ENCODE data around the gene EPHA8. TPM values are rescaled to one million over a fixed set of nuclear protein-coding genes. Genes with fewer than 3 reads are reported as not detected.

EPHA8 gene
- polyA plus RNA-seq, 1 donor (not counting 4 experiments of a cell fraction or from before 2014, with no cell fraction given): 1.0 TPM

DNA sequence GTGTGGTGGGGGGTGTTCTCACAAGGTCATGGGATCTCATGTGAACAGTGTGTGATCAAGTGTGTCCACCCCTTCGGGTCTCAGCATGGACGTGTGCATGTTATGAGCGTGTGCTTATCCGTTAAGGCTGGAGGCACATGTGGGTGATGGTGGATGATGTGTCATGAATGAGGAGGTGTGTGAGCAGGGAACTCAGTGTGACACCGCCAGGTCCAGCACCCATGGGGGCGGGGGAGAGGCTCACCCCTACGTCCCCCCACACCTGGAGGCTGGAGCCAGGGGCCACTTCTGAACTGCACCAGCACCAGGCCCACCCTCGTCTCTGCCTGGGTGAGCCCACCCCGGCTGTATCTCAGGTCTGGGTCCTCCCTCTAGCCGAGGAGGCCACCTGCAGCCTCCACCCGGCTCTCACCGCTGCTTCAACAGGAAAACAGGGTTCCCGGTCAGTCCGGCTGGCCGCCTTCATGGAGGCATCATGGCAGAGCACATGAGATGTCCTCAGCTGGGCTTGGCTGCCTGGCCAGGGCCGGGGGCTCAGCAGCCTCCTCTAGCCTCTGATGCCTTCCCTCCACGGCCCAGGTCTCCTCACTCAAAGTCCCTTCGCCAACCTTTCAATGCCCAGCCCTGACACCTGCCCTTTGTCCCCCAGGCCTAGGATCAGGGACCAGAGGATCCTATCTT lies 38.9 kb downstream of the EPHA8 start:
- H3K79me2 ChIP-seq (ENCODE audit: control insufficient read depth, insufficient read depth, low read length): no peaks in the 10 kb centered on the region
- no peaks in the 10 kb centered on the region for H4K20me1 ChIP-seq (ENCODE audit: control insufficient read depth, extremely low read depth, insufficient read depth, low read length)
- no peak overlapping the region for H3K27ac ChIP-seq (ENCODE audit: control insufficient read depth, insufficient read depth, low read length)
- no peaks in the 10 kb centered on the region for H3K9me1 ChIP-seq (ENCODE audit: control insufficient read depth, extremely low read depth, insufficient read depth, low read length)
- peaks cover 24% of the 10 kb centered on the region for H3K27me3 ChIP-seq (ENCODE audit: control insufficient read depth, extremely low read depth, insufficient read depth, low read length)
- H3K36me3 ChIP-seq (ENCODE audit: control insufficient read depth in 2 of 2, extremely low read depth in 1 of 2, insufficient read depth in 2 of 2, low read length in 2 of 2): no peaks in the 10 kb centered on the region
- no peaks in the 10 kb centered on the region for H3K9me3 ChIP-seq (ENCODE audit: control insufficient read depth, low read depth, low read length)
- no peak overlapping the region for H3K4me2 ChIP-seq (ENCODE audit: control insufficient read depth, extremely low read depth, insufficient read depth, low read depth, low read length)
- no peaks in the 10 kb centered on the region for H3K4me1 ChIP-seq (ENCODE audit: control insufficient read depth, extremely low read depth, insufficient read depth, low read length)
- H3K4me3 ChIP-seq (ENCODE audit: control insufficient read depth in 2 of 3, extremely low read depth in 1 of 3, insufficient read depth in 2 of 3, low read depth in 1 of 3, low read length in 3 of 3): no peak overlapping the region
- dilution Hi-C loops (cut with MboI; ENCODE audit: extremely low pct_ligation_motif_present, low sequenced_read_pairs): no loop called here
- H3K9ac ChIP-seq (ENCODE audit: control insufficient read depth, extremely low read depth, insufficient read depth, low read length): no peak overlapping the region
- H2AFZ ChIP-seq (ENCODE audit: control insufficient read depth, low read length): no peak overlapping the region
- FAIRE-seq (no peak), DNase-seq (ENCODE audit: low read depth, low spot score) (no peak)
- TF ChIP-seq, protein P1, sequence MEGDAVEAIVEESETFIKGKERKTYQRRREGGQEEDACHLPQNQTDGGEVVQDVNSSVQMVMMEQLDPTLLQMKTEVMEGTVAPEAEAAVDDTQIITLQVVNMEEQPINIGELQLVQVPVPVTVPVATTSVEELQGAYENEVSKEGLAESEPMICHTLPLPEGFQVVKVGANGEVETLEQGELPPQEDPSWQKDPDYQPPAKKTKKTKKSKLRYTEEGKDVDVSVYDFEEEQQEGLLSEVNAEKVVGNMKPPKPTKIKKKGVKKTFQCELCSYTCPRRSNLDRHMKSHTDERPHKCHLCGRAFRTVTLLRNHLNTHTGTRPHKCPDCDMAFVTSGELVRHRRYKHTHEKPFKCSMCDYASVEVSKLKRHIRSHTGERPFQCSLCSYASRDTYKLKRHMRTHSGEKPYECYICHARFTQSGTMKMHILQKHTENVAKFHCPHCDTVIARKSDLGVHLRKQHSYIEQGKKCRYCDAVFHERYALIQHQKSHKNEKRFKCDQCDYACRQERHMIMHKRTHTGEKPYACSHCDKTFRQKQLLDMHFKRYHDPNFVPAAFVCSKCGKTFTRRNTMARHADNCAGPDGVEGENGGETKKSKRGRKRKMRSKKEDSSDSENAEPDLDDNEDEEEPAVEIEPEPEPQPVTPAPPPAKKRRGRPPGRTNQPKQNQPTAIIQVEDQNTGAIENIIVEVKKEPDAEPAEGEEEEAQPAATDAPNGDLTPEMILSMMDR (optimal IDR thresholded peaks at IDR 0.05 in 1 of 3, IDR thresholded peaks at IDR 0.05 in 1 of 3, conservative IDR thresholded peaks at IDR 0.05 in 1 of 3; ENCODE audit: extremely low read depth in 1 of 3, insufficient read depth in 2 of 3, low read length in 3 of 3): no peak
- no peak for TF ChIP-seq EZH2 (IDR thresholded peaks at IDR 0.05; ENCODE audit: low read length)

- no peak for FAIRE-seq
- no peak overlapping the region for H3K4me2 ChIP-seq (ENCODE audit: control insufficient read depth, extremely low read depth, insufficient read depth, low read depth, low read length)
- no peaks in the 10 kb centered on the region for H3K9me3 ChIP-seq (ENCODE audit: control insufficient read depth, low read depth, low read length)
- H3K4me3 ChIP-seq (ENCODE audit: control insufficient read depth in 2 of 3, extremely low read depth in 1 of 3, insufficient read depth in 2 of 3, low read depth in 1 of 3, low read length in 3 of 3): no peak overlapping the region
- H3K9me1 ChIP-seq (ENCODE audit: control insufficient read depth, extremely low read depth, insufficient read depth, low read length): no peaks in the 10 kb centered on the region
- no peaks in the 10 kb centered on the region for H3K36me3 ChIP-seq (ENCODE audit: control insufficient read depth in 2 of 2, extremely low read depth in 1 of 2, insufficient read depth in 2 of 2, low read length in 2 of 2)
- DNase-seq (ENCODE audit: low read depth, low spot score): no peak
- dilution Hi-C loops (cut with MboI; ENCODE audit: extremely low pct_ligation_motif_present, low sequenced_read_pairs): no loop called here
- H2AFZ ChIP-seq (ENCODE audit: control insufficient read depth, low read length): no peak overlapping the region
- no peak overlapping the region for H3K9ac ChIP-seq (ENCODE audit: control insufficient read depth, extremely low read depth, insufficient read depth, low read length)
- no peaks in the 10 kb centered on the region for H3K79me2 ChIP-seq (ENCODE audit: control insufficient read depth, insufficient read depth, low read length)
- no peaks in the 10 kb centered on the region for H3K4me1 ChIP-seq (ENCODE audit: control insufficient read depth, extremely low read depth, insufficient read depth, low read length)
- no peaks in the 10 kb centered on the region for H4K20me1 ChIP-seq (ENCODE audit: control insufficient read depth, extremely low read depth, insufficient read depth, low read length)
- no peak for TF ChIP-seq EZH2 (IDR thresholded peaks at IDR 0.05; ENCODE audit: low read length)
- TF ChIP-seq, protein P1 (optimal IDR thresholded peaks at IDR 0.05 in 1 of 3, IDR thresholded peaks at IDR 0.05 in 1 of 3, conservative IDR thresholded peaks at IDR 0.05 in 1 of 3; ENCODE audit: extremely low read depth in 1 of 3, insufficient read depth in 2 of 3, low read length in 3 of 3): no peak
- H3K27me3 ChIP-seq (ENCODE audit: control insufficient read depth, extremely low read depth, insufficient read depth, low read length): peaks cover 24% of the 10 kb centered on the region
- H3K27ac ChIP-seq (ENCODE audit: control insufficient read depth, insufficient read depth, low read length): no peak overlapping the region
Observed at GRCh38 chr1:22606161-22606560, 42.9 kb downstream of the EPHA8 start.

All from keratinocyte (primary cell).